GM12865 (cell line): ENCODE results near the gene SERPINB2.

Experiments
- DNase-seq: peaks from one replicate; pipeline ENCODE4 v3.0.0; 2010; ENCODE audit warnings: low read depth
- H3K4me3 ChIP-seq: 2 replicates; pipeline ENCODE4 v1.5.1; 2011; ENCODE audit warnings: mild to moderate bottlenecking, low read depth, low read length, control low read depth
- TF ChIP-seq, protein P1 (sequence below): IDR thresholded peaks from 2 replicates; pipeline ENCODE4 v1.5.1; 2011; ENCODE audit warnings: low read length, control low read depth, low read depth, inconsistent platforms; ENCODE audit not compliant: insufficient read depth; ENCODE audit errors: missing control alignments

The SERPINB2 gene, protein sequence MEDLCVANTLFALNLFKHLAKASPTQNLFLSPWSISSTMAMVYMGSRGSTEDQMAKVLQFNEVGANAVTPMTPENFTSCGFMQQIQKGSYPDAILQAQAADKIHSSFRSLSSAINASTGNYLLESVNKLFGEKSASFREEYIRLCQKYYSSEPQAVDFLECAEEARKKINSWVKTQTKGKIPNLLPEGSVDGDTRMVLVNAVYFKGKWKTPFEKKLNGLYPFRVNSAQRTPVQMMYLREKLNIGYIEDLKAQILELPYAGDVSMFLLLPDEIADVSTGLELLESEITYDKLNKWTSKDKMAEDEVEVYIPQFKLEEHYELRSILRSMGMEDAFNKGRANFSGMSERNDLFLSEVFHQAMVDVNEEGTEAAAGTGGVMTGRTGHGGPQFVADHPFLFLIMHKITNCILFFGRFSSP

DNA sequence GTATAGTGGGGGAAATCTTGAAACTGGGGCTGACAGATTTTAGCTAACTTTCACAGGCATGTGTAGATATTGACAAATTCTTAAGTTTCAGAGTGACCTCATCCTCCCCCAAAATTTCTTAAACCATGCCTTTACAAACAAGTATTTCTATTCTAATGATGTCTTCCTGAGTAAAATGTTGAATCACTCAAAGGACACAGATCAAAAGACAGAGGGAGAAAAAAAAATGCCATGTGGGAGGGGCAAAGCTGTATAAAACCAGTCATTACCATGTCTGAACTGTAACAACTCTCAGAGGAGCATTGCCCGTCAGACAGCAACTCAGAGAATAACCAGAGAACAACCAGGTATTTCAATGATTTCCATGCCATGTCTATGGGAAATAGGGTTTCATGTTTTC lies at the start of gene SERPINB2:
TSS of gene SERPINB2 (plus strand) at position 282 of the 400 bp plus-strand sequence. CDS start 3,740 bp downstream, outside the sequence.
- peak; percentile 14 for DNase-seq
- H3K4me3 ChIP-seq = no peak within 1 kb of the TSS
- TF ChIP-seq, protein P1, sequence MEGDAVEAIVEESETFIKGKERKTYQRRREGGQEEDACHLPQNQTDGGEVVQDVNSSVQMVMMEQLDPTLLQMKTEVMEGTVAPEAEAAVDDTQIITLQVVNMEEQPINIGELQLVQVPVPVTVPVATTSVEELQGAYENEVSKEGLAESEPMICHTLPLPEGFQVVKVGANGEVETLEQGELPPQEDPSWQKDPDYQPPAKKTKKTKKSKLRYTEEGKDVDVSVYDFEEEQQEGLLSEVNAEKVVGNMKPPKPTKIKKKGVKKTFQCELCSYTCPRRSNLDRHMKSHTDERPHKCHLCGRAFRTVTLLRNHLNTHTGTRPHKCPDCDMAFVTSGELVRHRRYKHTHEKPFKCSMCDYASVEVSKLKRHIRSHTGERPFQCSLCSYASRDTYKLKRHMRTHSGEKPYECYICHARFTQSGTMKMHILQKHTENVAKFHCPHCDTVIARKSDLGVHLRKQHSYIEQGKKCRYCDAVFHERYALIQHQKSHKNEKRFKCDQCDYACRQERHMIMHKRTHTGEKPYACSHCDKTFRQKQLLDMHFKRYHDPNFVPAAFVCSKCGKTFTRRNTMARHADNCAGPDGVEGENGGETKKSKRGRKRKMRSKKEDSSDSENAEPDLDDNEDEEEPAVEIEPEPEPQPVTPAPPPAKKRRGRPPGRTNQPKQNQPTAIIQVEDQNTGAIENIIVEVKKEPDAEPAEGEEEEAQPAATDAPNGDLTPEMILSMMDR = no peak

DNA sequence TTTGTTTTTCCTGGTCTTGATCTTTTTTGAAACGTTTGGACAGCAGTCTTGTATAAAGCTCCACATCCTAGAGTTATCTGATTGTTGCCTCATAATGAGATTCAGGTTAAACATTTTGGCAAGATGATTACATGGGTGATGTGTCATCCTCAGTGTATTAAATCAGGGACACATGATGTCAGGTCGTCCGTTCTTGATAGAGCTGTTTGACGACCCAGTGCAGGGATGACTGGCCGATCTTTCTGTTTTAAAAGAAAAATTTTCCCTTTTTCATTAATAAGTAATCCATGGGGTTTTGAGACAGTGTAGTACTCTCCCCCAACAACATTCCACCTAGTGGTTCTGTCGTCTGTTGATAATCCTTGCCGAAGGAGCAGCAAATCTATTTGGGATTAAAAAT lies 44.5 kb upstream of the SERPINB2 start:
- H3K4me3 ChIP-seq = no peak overlapping the region
- DNase-seq = no peak
- TF ChIP-seq, protein P1 = no peak

DNA sequence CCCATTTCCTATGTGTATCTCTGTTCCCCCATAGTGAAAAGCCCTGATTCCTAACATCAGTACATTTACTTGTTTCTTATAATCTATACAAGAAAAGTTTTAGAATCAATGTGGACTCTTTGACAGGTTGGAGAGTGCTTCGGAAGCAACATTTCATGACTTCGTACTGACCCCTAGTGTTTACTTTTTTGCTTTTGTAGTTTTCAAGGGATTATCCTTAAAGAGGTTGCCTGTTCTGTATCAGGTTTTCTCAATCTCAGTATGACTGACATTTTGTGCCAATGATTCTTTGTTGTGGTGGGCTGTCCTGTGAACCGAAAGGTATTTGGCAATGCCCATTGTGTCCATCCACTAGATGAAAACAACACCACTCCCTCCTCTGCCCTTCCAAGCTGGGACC lies 43.3 kb upstream of the SERPINB2 start:
- H3K4me3 ChIP-seq = no peak overlapping the region
- peak; percentile 52 for DNase-seq
- TF ChIP-seq, protein P1 = peak; percentile 36

DNA sequence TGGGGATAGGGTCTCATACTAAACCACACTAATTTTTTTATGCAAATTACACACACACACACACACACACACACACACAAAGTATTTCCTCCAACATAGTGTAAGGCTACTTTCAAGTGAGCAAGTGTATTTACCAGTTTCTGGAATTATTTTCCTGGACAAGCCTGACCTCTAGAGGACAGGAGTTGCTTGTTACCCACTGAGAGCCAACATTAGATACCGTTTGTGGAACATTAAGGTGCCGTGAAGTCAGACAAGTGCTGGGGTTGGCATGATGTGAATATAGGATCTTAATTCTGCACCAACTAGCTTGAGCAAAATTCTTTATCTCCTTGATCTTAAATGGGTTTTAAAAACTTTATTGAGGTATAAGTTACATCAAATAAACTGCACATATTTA lies 39.3 kb upstream of the SERPINB2 start:
- DNase-seq = peak; percentile 67
- TF ChIP-seq, protein P1 = peak; percentile 51
- H3K4me3 ChIP-seq = no peak overlapping the region

DNA sequence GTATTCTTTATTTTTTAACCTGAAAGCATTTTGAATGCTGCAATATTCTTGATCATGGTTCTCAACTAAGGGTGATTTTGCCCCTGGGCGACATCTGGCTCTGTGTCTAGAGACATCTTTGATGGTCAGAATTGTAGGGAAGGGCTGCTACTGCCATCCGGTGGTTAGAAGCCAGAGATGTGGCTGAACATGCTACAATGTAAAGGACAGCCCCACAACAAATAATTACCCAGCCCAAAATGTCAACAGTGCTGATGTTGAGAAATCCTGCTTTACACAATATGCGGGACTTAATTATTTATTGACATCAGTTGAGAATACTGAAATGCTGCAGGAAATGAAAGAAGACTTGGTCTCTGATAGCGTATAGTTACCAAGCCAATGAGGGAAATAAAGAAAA lies 37.5 kb upstream of the SERPINB2 start:
- H3K4me3 ChIP-seq = no peak overlapping the region
- peak; percentile 41 for DNase-seq

DNA sequence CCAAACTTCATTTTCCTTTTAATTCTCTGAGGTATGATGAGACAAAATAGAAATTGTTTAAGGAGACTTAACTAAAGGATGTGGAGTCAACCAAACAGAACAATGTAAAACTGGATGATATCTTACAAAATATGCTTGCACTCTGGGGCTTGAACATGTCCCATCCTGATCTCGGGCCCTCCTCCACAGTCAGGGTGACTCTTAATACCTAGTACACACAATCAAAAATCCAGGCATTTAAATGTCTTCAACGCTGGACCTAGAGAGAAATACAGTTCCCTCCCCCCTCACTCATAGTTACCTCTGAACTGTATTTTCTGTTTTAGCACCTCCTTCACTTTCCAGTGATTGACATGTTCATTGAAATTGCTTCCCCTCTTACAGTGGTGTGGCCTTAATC lies 36.9 kb upstream of the SERPINB2 start:
- DNase-seq = no peak
- TF ChIP-seq, protein P1 = no peak
- H3K4me3 ChIP-seq = no peak overlapping the region

More for the DNA sequence above, 37.5 kb upstream of the SERPINB2 start:
- TF ChIP-seq, protein P1 = peak; percentile 28
